HG03442 (cell line): ENCODE results near the gene CEMIP2.

Source experiments
- ATAC-seq: cut with Tn5 transposase; IDR thresholded peaks from one replicate; pipeline ENCODE4 v1.9.1; 2021; ENCODE audit warnings: mild to moderate bottlenecking, moderate library complexity; ENCODE audit not compliant: unreplicated experiment

The CEMIP2 gene

DNA sequence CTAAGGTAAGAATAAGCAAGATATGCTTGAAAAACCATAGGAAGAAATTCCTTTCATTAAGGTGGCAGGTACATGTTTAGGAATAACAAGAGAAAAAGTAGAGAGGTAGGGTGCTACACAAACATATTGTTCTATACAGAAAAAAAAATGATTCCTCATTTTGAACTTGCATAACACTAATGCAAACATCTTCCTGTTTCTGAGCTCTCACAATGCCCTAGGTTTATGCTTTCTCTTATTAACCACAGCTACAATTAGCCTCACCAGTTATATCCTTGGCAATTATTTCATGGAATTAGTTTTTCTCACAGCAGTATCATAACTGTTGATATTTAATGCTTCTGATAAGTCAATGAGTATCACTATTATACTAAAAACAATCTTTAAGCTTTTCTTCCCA is 20.7 kb downstream of the CEMIP2 start:
- no peak for ATAC-seq

DNA sequence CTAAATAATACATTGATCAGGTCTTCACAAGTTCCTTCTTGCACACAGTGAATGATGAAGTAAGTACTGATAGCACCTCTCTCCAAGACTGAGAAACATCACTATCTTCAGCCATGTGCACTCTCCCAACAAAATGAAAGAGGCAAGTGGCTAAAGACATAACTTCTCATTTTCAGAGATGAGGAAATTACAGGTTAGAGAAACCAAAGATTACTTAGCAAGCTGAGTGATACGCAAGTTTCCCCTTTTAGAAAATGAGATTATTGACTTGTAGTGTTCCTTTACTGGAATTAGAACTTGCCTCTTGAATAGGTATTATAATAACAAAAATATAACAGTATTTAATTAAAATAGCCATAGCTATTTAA is 21.6 kb downstream of the CEMIP2 start:
- ATAC-seq, result no peak

DNA sequence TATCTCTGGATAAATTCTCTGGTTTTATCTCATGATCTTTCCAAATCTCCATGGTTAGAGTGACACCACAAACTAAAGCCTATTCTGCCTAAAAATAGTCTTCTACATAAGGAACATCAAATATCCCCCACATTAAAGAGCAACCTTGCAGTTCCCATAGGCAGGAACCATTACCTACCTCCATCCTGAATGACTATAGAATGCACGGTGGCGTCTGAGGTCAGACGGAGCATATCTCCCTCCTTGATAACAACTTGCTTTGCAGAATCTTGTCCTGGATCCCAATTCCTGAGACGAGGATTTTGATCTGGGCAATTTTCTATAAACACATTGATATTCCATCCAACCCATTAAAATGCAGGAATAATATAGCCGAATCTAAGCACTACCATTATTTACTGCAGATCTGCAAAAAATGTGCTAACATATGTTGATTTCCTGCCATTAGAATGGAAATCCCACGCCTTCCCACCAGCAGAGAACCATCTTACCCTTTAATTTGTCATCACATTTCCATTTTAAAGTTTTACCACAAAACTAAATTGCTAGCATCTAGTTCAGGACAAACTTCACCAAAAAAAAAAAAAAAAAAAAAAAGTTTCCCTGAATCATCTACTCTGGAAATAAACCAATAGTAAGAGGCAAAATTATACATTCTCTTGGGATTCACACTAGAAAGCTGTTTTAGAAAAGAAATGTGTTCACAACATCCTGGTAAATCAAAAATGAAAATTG is 22.1 kb downstream of the CEMIP2 start:
- ATAC-seq, result no peak

DNA sequence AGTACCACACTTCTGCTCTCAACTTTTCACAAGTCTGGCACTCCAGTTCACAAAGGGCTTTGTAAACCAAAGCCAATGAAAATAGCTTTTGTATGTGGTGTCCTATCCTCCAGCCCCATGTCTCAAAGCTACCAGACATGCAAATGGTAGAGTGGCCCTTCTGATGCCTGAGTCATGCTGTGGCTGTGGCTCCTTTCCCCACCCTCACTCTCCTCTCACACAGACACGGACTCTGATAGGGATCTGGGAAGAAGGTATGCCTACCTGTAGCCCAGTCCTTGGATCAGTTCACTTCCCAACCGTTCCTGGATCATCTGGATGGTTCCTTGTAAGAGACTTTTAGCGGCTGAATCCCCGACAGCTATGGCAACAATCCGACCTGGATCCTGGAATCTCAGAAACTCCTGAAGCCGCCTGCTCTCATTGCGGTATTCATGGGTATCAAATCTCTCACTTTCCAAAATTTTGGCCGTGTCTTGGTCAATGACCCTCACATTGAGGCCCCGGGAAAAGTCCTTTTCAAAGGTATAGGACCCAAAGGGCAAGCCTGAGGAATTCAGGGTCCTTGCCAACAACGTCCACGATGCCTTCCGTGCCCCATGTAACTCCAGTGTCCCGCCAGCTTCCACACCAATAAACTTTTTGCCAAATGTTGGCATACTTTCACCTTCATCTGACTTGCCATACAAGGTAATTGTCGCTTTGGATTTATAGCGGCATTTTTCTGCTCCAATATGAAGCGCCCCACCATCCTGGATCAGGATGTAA is 23.4 kb downstream of the CEMIP2 start:
- ATAC-seq, result no peak

DNA sequence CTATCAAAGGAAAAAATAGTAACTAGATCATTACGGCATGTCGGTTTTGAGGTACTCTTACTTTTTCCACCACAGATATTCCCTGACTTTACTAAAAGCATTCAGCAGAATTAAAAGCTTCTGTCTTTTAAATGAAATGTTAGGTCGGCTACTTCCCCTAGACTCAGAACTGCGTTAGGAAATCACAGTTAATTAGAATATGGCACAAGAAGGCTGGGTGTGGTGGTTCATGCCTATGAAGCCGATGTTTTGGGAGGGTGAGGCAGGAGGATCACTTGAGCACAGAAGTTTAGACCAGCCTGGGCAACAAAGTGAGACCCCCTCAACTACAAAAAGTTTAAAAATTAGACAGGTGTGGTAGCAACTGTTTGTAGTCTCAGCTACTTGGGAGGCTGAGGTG is 24.4 kb downstream of the CEMIP2 start:
- no peak for ATAC-seq

DNA sequence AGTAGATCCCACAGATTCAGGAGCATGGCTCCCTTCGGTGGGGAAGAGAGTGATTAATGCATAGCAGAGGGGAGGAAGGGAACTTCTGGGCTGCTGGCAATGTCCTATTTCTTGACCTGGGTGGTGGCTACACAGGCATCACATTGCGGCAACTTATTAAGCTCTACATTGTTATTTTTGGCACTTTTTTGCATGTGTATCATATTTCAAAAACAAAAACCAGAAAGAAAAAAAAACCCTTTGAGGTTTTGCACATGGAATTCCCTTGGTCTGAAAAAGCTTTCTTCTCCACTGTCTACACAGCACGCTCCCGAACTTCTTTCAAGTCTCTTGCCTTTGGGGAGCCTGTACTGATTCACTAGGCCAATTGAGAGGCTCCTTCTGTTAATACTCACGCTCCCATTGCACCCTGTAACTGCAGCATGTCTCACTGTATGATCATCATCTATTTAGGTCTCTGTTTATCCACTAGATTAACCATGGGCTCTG is 25.1 kb downstream of the CEMIP2 start:
- ATAC-seq, result no peak

DNA sequence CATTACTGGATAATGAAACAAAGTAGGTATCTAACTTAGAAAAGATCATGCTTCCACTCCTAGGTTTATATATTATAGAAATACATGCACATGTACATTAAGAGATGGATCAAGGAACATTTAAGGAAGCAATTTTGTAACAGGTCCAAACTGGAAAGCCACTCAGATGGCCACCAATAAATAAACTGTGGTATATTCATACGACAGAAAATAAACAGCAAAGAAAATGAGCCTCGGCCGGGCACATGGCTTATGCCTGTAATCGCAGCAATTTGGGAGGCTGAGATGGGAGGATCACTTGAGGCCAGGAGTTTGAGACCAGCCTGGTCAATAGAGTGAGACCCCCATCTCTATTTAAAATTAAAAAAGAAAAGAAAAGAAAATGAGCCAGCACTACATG is 25.6 kb downstream of the CEMIP2 start:
- ATAC-seq, result no peak

DNA sequence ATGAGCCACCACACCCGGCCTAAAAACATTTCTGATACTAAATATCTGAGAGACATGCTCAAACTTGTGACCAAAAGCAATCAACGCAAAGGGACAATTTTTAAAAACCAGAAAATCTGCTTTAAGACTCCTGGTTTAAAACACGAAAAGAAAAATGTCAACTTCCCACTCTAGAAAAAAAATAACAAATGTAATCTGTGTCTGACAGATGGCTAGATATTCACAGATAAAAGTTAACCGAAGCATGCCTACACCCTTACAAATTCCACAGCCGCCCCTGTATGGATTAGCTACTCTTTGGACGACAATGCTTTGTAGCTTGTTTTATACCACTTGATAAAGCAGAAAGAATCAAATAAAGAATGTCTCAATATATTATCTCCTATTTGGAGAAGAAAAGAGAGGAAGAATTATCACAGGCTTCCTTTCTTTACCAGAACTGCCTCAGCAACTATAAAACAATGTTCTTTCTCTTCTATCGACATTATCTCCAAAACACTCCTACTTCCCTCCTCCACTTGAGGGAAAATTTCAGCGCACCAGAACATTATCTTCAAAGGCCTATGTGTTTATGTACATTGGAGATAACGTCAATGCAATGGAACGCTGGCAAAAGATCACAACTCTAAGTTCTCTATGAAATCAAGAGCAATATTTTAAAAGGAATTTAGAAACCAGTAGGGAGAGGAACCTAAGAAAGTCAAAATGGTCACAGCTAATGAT is 26.2 kb downstream of the CEMIP2 start:
- no peak for ATAC-seq

DNA sequence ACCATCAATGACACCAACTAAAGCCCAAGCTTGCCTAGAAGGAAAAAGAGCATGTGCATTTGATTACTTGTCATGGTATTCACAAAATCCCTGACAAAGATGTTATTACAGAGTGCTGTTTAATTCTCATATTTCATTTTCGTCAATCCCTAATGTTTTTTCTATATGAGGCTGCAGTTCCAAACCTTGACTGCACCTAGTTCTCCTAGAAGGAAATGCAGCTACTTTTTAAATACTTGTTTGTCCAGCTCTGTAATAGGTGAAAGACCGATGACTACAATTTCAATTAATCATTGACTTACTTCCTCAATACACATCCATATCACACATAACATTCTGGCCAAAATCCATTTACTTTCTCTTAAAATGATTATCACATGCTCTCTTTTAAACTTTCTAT is 28.1 kb downstream of the CEMIP2 start:
- no peak for ATAC-seq

DNA sequence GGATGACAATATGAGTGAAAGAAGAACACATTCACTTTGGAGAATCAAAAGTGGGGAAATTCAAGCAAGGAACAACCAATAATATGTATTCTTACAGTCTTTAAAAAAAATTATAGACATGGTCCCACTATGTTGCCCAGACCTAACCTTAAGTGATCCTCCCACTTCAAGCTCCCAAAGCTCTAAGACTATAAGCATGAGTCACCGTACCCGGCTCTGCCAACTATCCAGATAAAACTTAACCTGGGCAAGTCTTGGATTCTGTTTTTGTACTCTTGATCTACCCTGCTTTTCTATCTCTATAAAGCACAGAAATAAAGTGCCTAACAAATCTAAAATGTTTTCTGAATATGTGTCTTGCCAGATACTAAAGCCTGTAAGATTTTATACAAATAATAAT is 30.9 kb downstream of the CEMIP2 start:
- ATAC-seq, result no peak

DNA sequence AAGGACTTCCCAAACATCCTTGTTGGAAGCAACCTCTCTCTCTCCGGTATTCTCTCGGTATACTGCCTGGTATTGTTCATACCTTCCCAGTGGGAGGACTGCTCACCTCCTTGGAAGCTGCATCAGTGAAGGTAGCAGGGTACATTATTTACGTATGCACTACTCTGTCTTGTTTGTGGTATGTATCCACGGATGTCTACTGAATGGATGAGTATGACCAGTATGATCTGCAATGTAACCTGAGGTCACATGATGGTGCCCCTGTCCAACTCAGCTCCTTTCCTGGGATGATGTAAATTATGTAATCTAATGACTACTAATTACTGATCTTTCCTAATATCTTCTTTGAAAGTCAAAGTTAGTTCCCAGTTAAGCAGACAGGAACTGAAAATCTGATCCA is 32.1 kb downstream of the CEMIP2 start:
- no peak for ATAC-seq

DNA sequence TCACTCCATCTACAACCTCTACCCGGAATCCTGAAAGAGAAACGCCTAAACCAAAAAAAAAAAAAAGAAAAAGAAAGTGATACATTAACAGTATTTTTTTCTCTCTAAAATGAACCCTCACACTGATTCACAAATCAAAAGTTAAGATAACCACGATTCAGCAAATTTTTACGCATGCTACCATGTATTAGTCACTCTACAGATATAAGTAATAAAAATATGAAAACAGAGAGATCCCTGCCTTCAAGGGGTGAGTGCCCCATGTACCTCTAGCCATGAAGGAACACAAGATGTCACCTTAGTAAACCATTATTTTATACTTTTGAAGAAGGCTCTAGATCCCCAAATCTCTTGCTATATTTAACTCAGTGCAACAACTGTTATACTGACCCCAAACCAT is 33.4 kb downstream of the CEMIP2 start:
- ATAC-seq, result no peak

DNA sequence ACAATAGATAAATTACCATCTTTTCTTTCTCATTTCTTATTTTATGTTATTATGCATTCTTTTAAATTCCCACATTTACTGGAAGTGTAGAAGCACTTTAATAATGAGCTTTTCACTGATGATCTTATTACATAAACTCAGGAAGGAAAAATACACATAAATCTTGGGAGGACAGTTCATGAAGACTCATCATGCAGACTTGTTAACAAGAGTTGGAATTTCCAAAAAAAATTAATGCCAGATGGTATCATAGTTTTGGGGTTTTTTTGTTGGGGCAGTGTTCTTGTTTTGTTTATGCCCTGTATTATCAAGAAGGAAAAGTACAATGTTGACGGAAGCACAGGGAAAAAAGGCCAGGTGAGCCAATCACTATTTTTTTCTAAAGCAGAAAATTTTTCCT is 35.1 kb downstream of the CEMIP2 start:
- ATAC-seq, result no peak

DNA sequence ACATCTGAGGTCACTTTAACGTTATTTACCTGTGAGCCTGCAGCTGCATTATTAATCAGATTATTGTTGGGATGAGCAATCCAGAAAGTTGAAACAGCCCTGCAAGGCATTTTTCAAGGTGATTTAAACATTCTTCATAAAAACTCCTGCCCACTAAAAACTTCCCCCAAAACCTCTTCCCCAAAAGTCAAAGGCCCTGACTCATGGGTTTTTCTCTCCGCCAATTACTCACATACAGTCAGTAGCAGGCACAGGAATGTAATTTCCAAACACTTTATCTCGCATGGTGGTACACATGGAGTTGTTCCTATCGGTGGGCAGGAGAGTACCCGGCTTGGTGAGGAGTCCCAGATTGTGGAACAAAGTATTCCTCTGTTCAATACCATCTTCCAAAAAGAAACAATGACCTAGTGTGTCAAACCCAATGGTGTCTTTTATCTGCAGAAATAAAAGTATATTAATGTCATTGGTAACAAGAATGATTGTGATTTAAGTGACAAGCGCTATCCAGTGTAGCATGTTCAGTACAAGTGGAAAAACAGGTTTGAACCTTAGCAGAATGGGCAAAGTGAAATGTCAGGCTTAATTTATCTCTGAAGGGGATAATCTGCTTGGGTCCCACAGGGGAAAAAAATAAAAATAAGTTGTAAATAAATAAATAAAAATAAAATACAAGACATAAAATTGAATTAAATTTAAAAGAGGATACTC is 38.3 kb downstream of the CEMIP2 start:
- ATAC-seq, result no peak

DNA sequence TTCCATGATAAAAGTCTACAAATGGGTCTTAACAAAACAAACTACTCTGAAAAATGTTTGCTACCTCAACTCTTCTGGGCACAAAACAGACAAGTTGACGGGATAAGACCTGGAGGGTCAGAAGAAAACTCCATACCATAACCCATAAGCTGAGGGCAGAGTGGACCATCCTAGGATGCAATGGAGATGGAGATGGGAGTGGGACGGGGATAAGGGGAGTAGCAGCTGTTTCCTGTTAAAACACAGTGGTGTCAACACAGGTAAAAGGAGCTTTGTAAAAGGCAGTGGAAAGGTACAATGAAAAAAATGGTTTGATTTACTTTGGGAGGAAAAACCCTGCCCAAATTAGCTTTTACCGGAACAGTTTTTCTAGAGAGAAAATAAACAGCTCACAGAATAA is 41.6 kb downstream of the CEMIP2 start:
- ATAC-seq, result no peak

DNA sequence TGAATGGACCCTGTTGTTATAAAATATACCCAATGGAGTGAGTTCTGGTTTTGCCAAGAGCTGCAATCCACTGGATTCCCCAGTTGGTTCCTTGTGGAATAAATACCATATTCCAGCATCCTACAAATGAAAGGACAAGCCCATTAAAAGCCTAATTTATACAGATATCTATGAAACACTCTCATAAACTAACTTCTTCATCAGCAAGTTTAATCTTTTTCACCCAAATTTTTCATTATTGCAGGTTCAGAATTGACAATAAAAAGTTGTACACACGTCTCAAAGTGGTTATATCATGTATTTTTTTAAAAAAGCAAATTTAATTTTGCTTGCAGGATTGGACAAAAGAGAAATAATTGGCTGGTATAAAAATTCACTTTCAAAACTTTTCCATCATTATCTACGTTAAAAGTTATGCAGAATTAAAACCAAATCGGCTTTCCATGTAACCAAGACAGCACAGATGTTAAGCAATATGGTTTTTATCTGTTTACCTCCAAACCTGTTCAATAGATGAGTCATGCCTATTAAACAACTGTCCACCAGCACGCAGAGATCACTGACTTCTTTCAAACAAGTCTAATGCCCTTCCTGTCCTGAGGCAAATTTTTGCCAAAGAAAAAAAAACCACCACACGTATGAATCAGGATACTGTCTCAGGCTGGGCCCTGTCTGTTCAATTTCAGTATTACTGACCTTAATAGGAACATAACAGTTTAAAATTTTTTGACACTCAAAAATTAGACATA is 42.5 kb downstream of the CEMIP2 start:
- no peak for ATAC-seq

DNA sequence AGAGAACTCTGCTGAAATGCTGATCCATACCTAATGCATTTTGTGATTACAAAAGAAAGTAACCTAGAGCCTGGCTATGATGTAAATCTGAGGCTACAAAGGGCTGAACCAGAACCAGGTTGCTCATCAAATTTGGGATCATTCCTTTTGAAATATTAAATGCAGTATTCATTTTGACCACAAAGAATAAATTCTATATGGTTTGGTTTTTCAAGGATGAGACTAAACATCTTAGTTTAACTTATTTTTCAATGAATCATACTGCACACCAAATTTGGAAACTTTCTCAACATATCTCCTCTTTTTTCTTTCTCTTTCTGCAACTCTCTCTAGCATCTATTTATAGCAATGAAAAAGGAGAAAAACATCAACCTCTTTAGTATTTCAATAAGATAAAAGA is 46.5 kb downstream of the CEMIP2 start:
- ATAC-seq, result no peak

DNA sequence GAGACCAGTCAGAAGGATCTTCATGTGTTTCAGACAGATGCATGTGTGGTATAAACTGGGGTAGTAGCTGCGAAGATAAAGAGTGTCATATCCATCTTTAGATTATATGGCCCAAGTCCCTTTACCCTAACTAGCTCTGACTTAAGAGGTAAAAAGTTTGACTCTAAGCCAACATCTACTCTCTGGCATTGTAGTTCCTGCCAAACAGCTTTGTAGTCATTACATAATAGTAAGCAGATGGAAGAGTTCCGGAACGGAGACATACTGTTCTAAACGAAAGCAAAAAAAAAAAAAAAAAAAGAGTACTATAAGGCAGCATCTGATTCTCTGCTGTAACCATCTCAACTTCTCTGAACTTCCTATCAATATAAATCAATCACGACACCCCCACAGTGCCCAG is 48.8 kb downstream of the CEMIP2 start:
- ATAC-seq, result no peak

DNA sequence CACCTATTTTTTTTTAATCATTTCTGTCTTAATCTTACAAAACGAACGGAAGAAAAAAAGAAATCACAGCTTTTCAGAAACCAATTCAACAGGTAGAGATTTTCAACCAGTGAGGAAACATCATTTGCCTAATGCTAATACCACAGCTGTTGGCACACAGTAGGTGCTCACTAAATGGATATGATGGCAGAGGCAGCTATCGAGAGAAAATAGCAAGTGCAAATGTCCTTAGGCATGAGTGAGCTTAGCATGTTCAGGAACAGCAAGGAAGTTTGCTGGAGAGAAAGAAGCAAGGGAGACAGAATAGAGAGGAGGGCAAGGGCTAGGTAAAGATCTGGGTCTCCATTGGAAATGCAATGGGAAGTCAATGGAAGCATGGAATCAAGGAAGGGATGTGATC is 49.2 kb downstream of the CEMIP2 start:
- no peak for ATAC-seq

DNA sequence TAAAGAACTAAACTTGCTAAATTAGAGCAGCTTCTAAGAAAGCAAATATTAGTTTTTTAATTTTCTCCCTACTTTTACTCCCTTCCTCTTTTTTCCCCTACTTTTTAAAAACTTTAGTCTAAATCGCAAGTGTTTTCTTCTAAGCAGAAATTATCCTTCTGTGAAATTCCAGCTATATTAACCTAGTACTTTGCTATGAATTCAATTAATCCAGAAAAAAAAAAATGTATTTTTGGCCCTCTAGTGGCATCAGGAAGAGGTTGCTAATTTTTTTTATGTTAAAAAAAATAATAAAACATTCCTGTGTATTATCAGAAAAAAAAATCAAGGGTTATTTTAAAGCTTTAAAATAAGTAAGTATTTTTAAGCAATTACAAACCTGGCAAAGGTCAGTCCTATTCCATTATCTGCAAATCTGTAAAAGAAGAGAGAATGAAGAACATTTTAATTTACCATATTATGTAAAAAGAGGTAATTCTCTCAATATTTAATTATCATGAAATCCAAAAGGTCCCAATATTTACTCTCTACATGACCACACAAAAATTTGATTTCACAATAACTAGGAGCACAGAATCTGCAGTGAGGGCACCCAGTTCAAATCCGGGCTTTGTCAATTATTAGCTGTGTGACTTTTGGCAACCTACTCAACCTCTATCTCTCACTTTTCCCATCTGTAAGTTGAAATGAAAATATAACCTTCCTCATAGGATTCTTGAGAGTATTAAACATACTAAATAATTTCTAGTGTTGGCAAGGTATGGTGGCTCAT is 52.0 kb downstream of the CEMIP2 start:
- ATAC-seq, result no peak
